K562 (cell line): ENCODE measurements around the gene RREB1. TPM values are rescaled to one million over a fixed set of nuclear protein-coding genes. Genes with fewer than 3 reads are reported as not detected.

Source experiments
- BCL6 ChIP-seq: fragments of 250-450 bp; sonication (Bioruptor Pico); IDR thresholded peaks from 2 replicates; pipeline ENCODE4 v1.4.0; 2020
- CREB3L1 ChIP-seq: fragments of 450-650 bp; IDR thresholded peaks from 2 replicates; pipeline ENCODE4 v1.6.1; 2014; ENCODE audit warnings: low read depth, mild to moderate bottlenecking, moderate library complexity, borderline replicate concordance
- ELF1 ChIP-seq: fragments of 200-800 bp; sonication (Bioruptor generic); IDR thresholded peaks from 2 replicates; pipeline ENCODE4 v1.6.1; 2016; ENCODE audit warnings: missing genetic modification characterization, missing compliant biosample characterization
- FOXO4 ChIP-seq: fragments of 450-650 bp; formaldehyde crosslinking; IDR thresholded peaks from 2 replicates; pipeline ENCODE4 v1.4.0; 2020; ENCODE audit warnings: mild to moderate bottlenecking, moderate library complexity
- HCFC1 ChIP-seq: IDR thresholded peaks from 2 replicates; pipeline ENCODE4 v1.6.1; 2012; ENCODE audit warnings: low read depth, low read length, improper control_type of control experiment
- HSF4 ChIP-seq: fragments of 250-450 bp; sonication (Bioruptor Pico); IDR thresholded peaks from 2 replicates; pipeline ENCODE4 v2.1.2; 2022; ENCODE audit warnings: mild to moderate bottlenecking, moderate library complexity, borderline replicate concordance
- KDM5B ChIP-seq: fragments of 200-600 bp; sonication (generic); IDR thresholded peaks from 2 replicates; pipeline ENCODE4 v1.6.1; 2012; ENCODE audit warnings: low read depth, mild to moderate bottlenecking, moderate library complexity, low read length, control low read depth, inconsistent platforms; ENCODE audit not compliant: insufficient replicate concordance
- MAFG ChIP-seq: fragments of 450-650 bp; conservative IDR thresholded peaks from 2 replicates; pipeline ENCODE4 v1.6.1; 2016; ENCODE audit warnings: missing genetic modification characterization, missing compliant biosample characterization
- MEIS2 ChIP-seq: fragments of 450-650 bp; IDR thresholded peaks from 2 replicates; pipeline ENCODE4 v1.6.1; 2014; ENCODE audit warnings: mild to moderate bottlenecking; ENCODE audit not compliant: partially characterized antibody
- NCOA1 ChIP-seq: fragments of 450-650 bp; IDR thresholded peaks from 2 replicates; pipeline ENCODE4 v1.6.1; 2016; ENCODE audit warnings: low read depth
- STAT5B ChIP-seq: fragments of 250-450 bp; sonication (Bioruptor Pico); IDR thresholded peaks from 2 replicates; pipeline ENCODE4 v1.8.0; 2021; ENCODE audit warnings: mild to moderate bottlenecking, inconsistent platforms
- ZNF512 ChIP-seq: IDR thresholded peaks from 2 replicates; pipeline ENCODE4 v1.6.1; 2016; ENCODE audit warnings: missing genetic modification characterization, missing compliant biosample characterization
- ZNF561 ChIP-seq: fragments of 450-650 bp; formaldehyde crosslinking; conservative IDR thresholded peaks from 2 replicates; pipeline ENCODE4 v1.4.0; 2020; ENCODE audit warnings: mild to moderate bottlenecking, moderate library complexity
- polyA plus RNA-seq, 8 experiments: library from polyadenylated mRNA; depleted of rRNA in 4 of 8; stranded (reverse) in 5 of 8; unstranded in 3 of 8; fragments of >200 nt; fragmentation: Nextera tagmentation in 2 of 8; fragmentation: Illumina TruSeq in 1 of 8; extraction: Ambion mirVana in 2 of 8; extraction: Trizol in 1 of 8; gene quantifications; 2 replicates each; pipeline versions ENCODE4 v1.2.1 to v1.2.3, GENCODE V29; 2011 to 2014; ENCODE audit warnings: inconsistent platforms in 1 of 8, missing spikeins in 1 of 8
- total RNA-seq, 7 experiments: library from RNA; depleted of rRNA in 6 of 7; stranded (reverse); fragments of >200 nt in 6 of 7; fragmentation: Illumina TruSeq in 2 of 7; extraction: Trizol in 2 of 7; gene quantifications; 2 replicates each; pipeline versions ENCODE4 v1.2.1 to v1.2.3, GENCODE V29; 2011 to 2021; ENCODE audit warnings: low replicate concordance in 1 of 7
- TF ChIP-seq, protein P1 (sequence below): fragments of 450-650 bp; IDR thresholded peaks from 2 replicates; pipeline ENCODE4 v1.7.0; 2016; ENCODE audit warnings: borderline replicate concordance
- TF ChIP-seq, protein P2 (sequence below): fragments of 250-450 bp; sonication (Bioruptor Pico); IDR thresholded peaks from 2 replicates; pipeline ENCODE4 v1.4.0; 2020
- TF ChIP-seq, protein P3 (sequence below): fragments of 250-450 bp; sonication (Bioruptor Pico); IDR thresholded peaks from 2 replicates; pipeline ENCODE4 v1.5.0; 2021
- TF ChIP-seq, protein P4 (sequence below): sonication (generic); formaldehyde crosslinking; IDR thresholded peaks from 2 replicates; pipeline ENCODE4 v1.8.0; 2022; ENCODE audit warnings: mild to moderate bottlenecking, missing genetic modification reagents

The RREB1 gene
- total and polyA plus RNA-seq, 9 of the 15 experiments (the other 6 are each of a cell fraction or from before 2014, with no cell fraction given): 3.3 to 64.2 (median 19.3) TPM

DNA sequence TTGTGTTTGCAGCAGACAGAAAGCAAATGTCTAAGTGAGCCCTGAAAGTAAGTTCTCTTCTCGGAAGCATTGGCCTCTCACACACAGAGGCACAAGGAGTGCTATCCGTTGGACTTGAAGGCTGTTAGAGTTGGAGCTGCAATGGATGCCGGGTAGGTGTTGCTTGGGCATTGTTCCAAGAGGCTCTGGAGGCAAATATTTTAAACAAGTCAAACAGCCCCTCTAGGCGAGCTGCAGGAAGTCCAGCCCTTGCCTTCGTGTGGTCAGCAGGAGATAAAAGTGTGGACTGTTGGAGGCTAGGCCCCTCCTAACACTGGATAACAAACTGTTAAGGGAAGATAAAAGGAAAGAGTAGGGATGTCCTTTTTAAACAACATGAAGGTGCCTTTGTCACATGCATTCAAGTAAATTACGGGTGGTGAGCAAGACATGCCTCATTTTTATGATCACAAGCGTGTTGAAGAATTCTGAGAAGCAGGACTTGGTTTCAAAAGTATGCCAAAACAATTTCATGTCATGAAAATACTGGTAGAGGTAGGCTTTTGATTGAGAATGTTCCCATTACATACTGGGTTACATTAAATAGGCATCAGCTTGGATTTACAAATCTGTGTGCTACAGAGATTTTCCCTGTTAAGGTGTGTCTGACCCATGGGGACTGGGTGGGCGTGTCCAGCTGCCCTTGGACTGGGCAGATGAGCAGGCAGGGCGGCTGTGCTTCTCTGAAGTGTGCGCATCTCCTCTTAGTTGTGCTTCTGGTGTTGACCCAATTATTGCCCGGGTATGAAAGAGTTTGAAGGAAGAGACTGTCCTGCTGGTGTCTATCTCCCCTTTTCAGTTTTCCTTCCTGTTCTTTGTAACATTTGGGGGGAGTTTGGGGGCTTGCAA, 57.5 kb downstream of the RREB1 start (continued):
- TF ChIP-seq, protein P1, sequence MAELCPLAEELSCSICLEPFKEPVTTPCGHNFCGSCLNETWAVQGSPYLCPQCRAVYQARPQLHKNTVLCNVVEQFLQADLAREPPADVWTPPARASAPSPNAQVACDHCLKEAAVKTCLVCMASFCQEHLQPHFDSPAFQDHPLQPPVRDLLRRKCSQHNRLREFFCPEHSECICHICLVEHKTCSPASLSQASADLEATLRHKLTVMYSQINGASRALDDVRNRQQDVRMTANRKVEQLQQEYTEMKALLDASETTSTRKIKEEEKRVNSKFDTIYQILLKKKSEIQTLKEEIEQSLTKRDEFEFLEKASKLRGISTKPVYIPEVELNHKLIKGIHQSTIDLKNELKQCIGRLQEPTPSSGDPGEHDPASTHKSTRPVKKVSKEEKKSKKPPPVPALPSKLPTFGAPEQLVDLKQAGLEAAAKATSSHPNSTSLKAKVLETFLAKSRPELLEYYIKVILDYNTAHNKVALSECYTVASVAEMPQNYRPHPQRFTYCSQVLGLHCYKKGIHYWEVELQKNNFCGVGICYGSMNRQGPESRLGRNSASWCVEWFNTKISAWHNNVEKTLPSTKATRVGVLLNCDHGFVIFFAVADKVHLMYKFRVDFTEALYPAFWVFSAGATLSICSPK: no peak
- TF ChIP-seq KDM5B (peak; percentile 16), CREB3L1 (peak; percentile 74; the same call in 1 of the 2 replicates), MEIS2 (peak; percentile 75), ZNF561 (CRISPR knock-in tag) (no peak), ELF1 (tag) (peak; percentile 71), BCL6 (CRISPR knock-in tag) (peak; percentile 63; the same call in 1 of the 2 replicates), ZNF512 (no peak), STAT5B (CRISPR knock-in tag) (no peak), HSF4 (CRISPR knock-in tag) (peak; percentile 94), MAFG (tag) (no peak; the same call in 1 of the 2 replicates), FOXO4 (CRISPR knock-in tag) (no peak), NCOA1 (peak; percentile 87), HCFC1 (no peak; the same call in 1 of the 2 replicates)
- TF ChIP-seq, protein P2, sequence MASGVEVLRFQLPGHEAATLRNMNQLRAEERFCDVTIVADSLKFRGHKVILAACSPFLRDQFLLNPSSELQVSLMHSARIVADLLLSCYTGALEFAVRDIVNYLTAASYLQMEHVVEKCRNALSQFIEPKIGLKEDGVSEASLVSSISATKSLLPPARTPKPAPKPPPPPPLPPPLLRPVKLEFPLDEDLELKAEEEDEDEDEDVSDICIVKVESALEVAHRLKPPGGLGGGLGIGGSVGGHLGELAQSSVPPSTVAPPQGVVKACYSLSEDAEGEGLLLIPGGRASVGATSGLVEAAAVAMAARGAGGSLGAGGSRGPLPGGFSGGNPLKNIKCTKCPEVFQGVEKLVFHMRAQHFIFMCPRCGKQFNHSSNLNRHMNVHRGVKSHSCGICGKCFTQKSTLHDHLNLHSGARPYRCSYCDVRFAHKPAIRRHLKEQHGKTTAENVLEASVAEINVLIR: no peak; the same call in 1 of the 2 replicates
- TF ChIP-seq, protein P3, sequence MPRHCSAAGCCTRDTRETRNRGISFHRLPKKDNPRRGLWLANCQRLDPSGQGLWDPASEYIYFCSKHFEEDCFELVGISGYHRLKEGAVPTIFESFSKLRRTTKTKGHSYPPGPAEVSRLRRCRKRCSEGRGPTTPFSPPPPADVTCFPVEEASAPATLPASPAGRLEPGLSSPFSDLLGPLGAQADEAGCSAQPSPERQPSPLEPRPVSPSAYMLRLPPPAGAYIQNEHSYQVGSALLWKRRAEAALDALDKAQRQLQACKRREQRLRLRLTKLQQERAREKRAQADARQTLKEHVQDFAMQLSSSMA (CRISPR knock-in tag): 0 out of 2 replicates have a peak, but pooled peaks have one; percentile 8
- TF ChIP-seq, protein P4, sequence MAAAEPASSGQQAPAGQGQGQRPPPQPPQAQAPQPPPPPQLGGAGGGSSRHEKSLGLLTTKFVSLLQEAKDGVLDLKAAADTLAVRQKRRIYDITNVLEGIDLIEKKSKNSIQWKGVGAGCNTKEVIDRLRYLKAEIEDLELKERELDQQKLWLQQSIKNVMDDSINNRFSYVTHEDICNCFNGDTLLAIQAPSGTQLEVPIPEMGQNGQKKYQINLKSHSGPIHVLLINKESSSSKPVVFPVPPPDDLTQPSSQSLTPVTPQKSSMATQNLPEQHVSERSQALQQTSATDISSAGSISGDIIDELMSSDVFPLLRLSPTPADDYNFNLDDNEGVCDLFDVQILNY (CRISPR knock-in tag): 0 out of 2 replicates have a peak, but pooled peaks have one; percentile 8
